K562 (cell line): ENCODE data around the gene ITPRIP. TPM values are rescaled to one million over a fixed set of nuclear protein-coding genes. Genes with fewer than 3 reads are reported as not detected.

Source experiments
- ATAC-seq: fragments of 200-7000 bp; cut with Tn5 transposase; 3 replicates; pipeline ENCODE4 v1.9.1; 2020; ENCODE audit warnings: moderate library complexity
- BruUV-seq: library from RNA; stranded (reverse); fragments of 400-500 nt; replicated peaks from 2 replicates; lab custom pipeline; 2021; lab: Mats Ljungman, UMichigan
- CTCF ChIA-PET: fragments of 300-600 bp; formaldehyde crosslinking; extraction: SDS; loops from one replicate; lab custom pipeline; 2021; ENCODE audit warnings: low intra/inter-chr PET ratio; lab: Yijun Ruan, JAX
- POLR2A ChIA-PET: fragments of 300-600, 350-650 bp; sonication (Branson Sonifier 250); formaldehyde crosslinking; extraction: SDS; loops from one replicate; lab custom pipeline; 2021; ENCODE audit warnings: antibody characterized with exemption, inconsistent platforms; lab: Yijun Ruan, JAX
- DNase-seq, 4 experiments: peaks; one replicate each; pipeline versions ENCODE4 v3.0.0 to v3.0.0-alpha.2; 2011 to 2018; ENCODE audit warnings: low spot score in 3 of 4, mixed read lengths in 3 of 4; ENCODE audit errors: extremely low read depth in 1 of 4
- FAIRE-seq: peaks from 2 replicates; lab custom pipeline; 2011; peaks lifted over from hg19 to GRCh38; lab: Jason Lieb, UNC
- H2AFZ ChIP-seq: 2 replicates; pipeline ENCODE4 v1.6.0; 2011; ENCODE audit warnings: low read depth, low read length, control low read depth, inconsistent platforms
- H3K27ac ChIP-seq: fragments of 200-600 bp; 3 replicates; pipeline ENCODE4 v1.8.0; 2011; ENCODE audit warnings: low read depth, mild to moderate bottlenecking, control low read depth, inconsistent platforms, low read length, moderate library complexity, mixed read lengths; ENCODE audit errors: extremely low read depth
- H3K27me3 ChIP-seq, 2 experiments: fragments of 300-600 bp in 1 of 2; 2 replicates in 1 of 2; 3 replicates in 1 of 2; pipeline versions ENCODE4 v1.6.0 to v1.8.0; 2011; ENCODE audit warnings: inconsistent platforms in 2 of 2, low read length in 2 of 2, mild to moderate bottlenecking in 1 of 2, mixed read lengths in 1 of 2, moderate library complexity in 1 of 2; ENCODE audit not compliant: control insufficient read depth in 2 of 2, insufficient read depth in 2 of 2
- H3K36me3 ChIP-seq: fragments of 300-600 bp; 3 replicates; pipeline ENCODE4 v1.8.0; 2011; ENCODE audit warnings: mild to moderate bottlenecking, low read length, inconsistent platforms; ENCODE audit not compliant: control insufficient read depth, insufficient read depth
- H3K4me1 ChIP-seq, 2 experiments: fragments of 200-600 bp in 1 of 2; replicated peaks in 1 of 2; 2 replicates in 1 of 2; 3 replicates in 1 of 2; pipeline versions ENCODE4 v1.5.1 to v1.8.0; 2011; ENCODE audit warnings: inconsistent platforms in 2 of 2, low read length in 2 of 2, mild to moderate bottlenecking in 1 of 2, mixed read lengths in 1 of 2, moderate library complexity in 1 of 2; ENCODE audit not compliant: control insufficient read depth in 2 of 2, insufficient read depth in 2 of 2
- H3K4me2 ChIP-seq: 2 replicates; pipeline ENCODE4 v1.6.1; 2011; ENCODE audit warnings: low read length, control low read depth, inconsistent platforms, mixed read lengths; ENCODE audit not compliant: insufficient read depth
- H3K4me3 ChIP-seq: fragments of 200-600 bp; sonication (generic), shearing (Covaris generic); 2 replicates; pipeline ENCODE4 v1.5.1; 2016; ENCODE audit warnings: control low read depth, inconsistent platforms
- H3K79me2 ChIP-seq: fragments of 200-600 bp; 3 replicates; pipeline ENCODE4 v1.8.0; 2011; ENCODE audit warnings: low read length, inconsistent platforms; ENCODE audit not compliant: control insufficient read depth, insufficient read depth
- H3K9ac ChIP-seq, 2 experiments: 2 replicates each; pipeline versions ENCODE4 v1.6.0 to v1.6.1; 2011; ENCODE audit warnings: low read depth in 2 of 2, low read length in 2 of 2, control low read depth in 1 of 2, inconsistent platforms in 1 of 2, mild to moderate bottlenecking in 1 of 2, mixed read lengths in 1 of 2; ENCODE audit not compliant: insufficient read depth in 1 of 2
- H3K9me1 ChIP-seq: one replicate; pipeline ENCODE4 v1.6.0; 2011; ENCODE audit warnings: inconsistent platforms, mild to moderate bottlenecking, low read length, moderate library complexity; ENCODE audit not compliant: control insufficient read depth, insufficient read depth
- H3K9me3 ChIP-seq: replicated peaks from 2 replicates; pipeline ENCODE4 v1.5.1; 2011; ENCODE audit warnings: low read depth, low read length, inconsistent platforms; ENCODE audit not compliant: control insufficient read depth, insufficient read depth
- H4K20me1 ChIP-seq: replicated peaks from 2 replicates; pipeline ENCODE4 v1.6.1; 2011; ENCODE audit warnings: low read length, inconsistent platforms, mixed read lengths; ENCODE audit not compliant: control insufficient read depth, insufficient read depth
- FOXO4 ChIP-seq: fragments of 450-650 bp; formaldehyde crosslinking; IDR thresholded peaks from 2 replicates; pipeline ENCODE4 v1.4.0; 2020; ENCODE audit warnings: mild to moderate bottlenecking, moderate library complexity
- TAF9B ChIP-seq: fragments of 450-650 bp; IDR thresholded peaks from 2 replicates; pipeline ENCODE4 v1.6.1; 2018; ENCODE audit warnings: mild to moderate bottlenecking; ENCODE audit not compliant: partially characterized antibody
- TFAM ChIP-seq: fragments of 250-450 bp; sonication (Bioruptor Pico); conservative IDR thresholded peaks from 2 replicates; pipeline ENCODE4 v1.5.0; 2021; ENCODE audit warnings: mild to moderate bottlenecking, moderate library complexity
- TSC22D4 ChIP-seq: fragments of 450-650 bp; IDR thresholded peaks from 2 replicates; pipeline ENCODE4 v1.6.1; 2016; ENCODE audit warnings: missing genetic modification characterization, missing biosample characterization, control low read depth
- ZNF282 ChIP-seq: sonication (generic); formaldehyde crosslinking; IDR thresholded peaks from 2 replicates; pipeline ENCODE4 v1.8.1; 2023; ENCODE audit warnings: missing genetic modification reagents
- ZNF76 ChIP-seq: fragments of 250-450 bp; sonication (Bioruptor Pico); IDR thresholded peaks from 2 replicates; pipeline ENCODE4 v1.4.0; 2020; ENCODE audit warnings: mild to moderate bottlenecking, moderate library complexity, borderline replicate concordance
- WGBS: fragments of 100-300 bp; shearing (Covaris generic); methylation state at CpG from one replicate; pipeline ENCODE4 v1.1.6; 2016; ENCODE audit warnings: low coverage, mixed read lengths; ENCODE audit not compliant: insufficient coverage; ENCODE audit errors: missing lambda C conversion rate; 5-methylcytosine and 5-hydroxymethylcytosine counted together
- in situ Hi-C: fragments of 300-500 bp; cut with MboI; formaldehyde crosslinking; loops from 4 replicates; pipeline ENCODE4 v1.15.0; 2018; ENCODE audit warnings: inconsistent platforms, mixed read lengths
- intact Hi-C: fragments of 100-400 bp; cut with micrococcal nuclease; formaldehyde crosslinking; loops from 2 replicates; pipeline ENCODE4 v1.14.2; 2022
- polyA plus RNA-seq, 8 experiments: library from polyadenylated mRNA; depleted of rRNA in 4 of 8; stranded (reverse) in 5 of 8; unstranded in 3 of 8; fragments of >200 nt; fragmentation: Nextera tagmentation in 2 of 8; fragmentation: Illumina TruSeq in 1 of 8; extraction: Ambion mirVana in 2 of 8; extraction: Trizol in 1 of 8; gene quantifications; 2 replicates each; pipeline versions ENCODE4 v1.2.1 to v1.2.3, GENCODE V29; 2011 to 2014; ENCODE audit warnings: inconsistent platforms in 1 of 8, missing spikeins in 1 of 8
- total RNA-seq, 7 experiments: library from RNA; depleted of rRNA in 6 of 7; stranded (reverse); fragments of >200 nt in 6 of 7; fragmentation: Illumina TruSeq in 2 of 7; extraction: Trizol in 2 of 7; gene quantifications; 2 replicates each; pipeline versions ENCODE4 v1.2.1 to v1.2.3, GENCODE V29; 2011 to 2021; ENCODE audit warnings: low replicate concordance in 1 of 7

The ITPRIP gene
- total and polyA plus RNA-seq, 9 of the 15 experiments (the other 6 are each of a cell fraction or from before 2014, with no cell fraction given): 4.4 to 28.5 (median 10.9) TPM

GRCh38 chr10:104376784-104377300 is 38.6 kb upstream of the ITPRIP start:
- CTCF ChIA-PET: no interaction called here
- Histone ChIP-seq H3K4me3 (no peak overlapping the region), H3K27me3 (no peaks in the 10 kb centered on the region; a peak in 1 of 5 replicates), H3K36me3 (no peaks in the 10 kb centered on the region), H3K79me2 (no peaks in the 10 kb centered on the region), H3K9me3 (no peaks in the 10 kb centered on the region), H3K9ac (no peak overlapping the region), H3K4me2 (no peak overlapping the region), H2AFZ (no peak overlapping the region), H3K4me1 (no peaks in the 10 kb centered on the region), H3K27ac (no peak overlapping the region), H4K20me1 (no peaks in the 10 kb centered on the region), H3K9me1 (no peaks in the 10 kb centered on the region)
- FAIRE-seq (no peak), ATAC-seq (no peak), DNase-seq (no peak)
- BruUV-seq: no TSS peak
- TF ChIP-seq TFAM (CRISPR knock-in tag): no peak
- TF ChIP-seq FOXO4: no peak
- TF ChIP-seq TSC22D4 (tag): no peak
- TF ChIP-seq ZNF76 (CRISPR knock-in tag): no peak
- intact Hi-C loops: no loop called here
- in situ Hi-C loops: no loop called here
- WGBS: 0% methylated on average over 4 of the region's 4 CpGs
- POLR2A ChIA-PET: no interaction called here

GRCh38 chr10:104374591-104374990 is 36.3 kb upstream of the ITPRIP start:
- CTCF ChIA-PET: interaction anchor here (0.6 kb wide), 1 partner anchor 85 kb away, joined by 3 read pairs; no protein-coding TSS in a partner anchor

More at GRCh38 chr10:104374591-104374990, 36.3 kb upstream of the ITPRIP start:
- BruUV-seq: no TSS peak
- 0% methylated on average over 1 of the region's 1 CpG for WGBS
- DNase-seq: no peak
- TF ChIP-seq ZNF282 (CRISPR knock-in tag): no peak
- no peak for TF ChIP-seq TAF9B
- no peak overlapping the region for H2AFZ ChIP-seq
- POLR2A ChIA-PET: no interaction called here
- no peak for FAIRE-seq
- intact Hi-C loops: no loop called here
- ATAC-seq: no peak
- H3K27me3 ChIP-seq: no peaks in the 10 kb centered on the region; a peak in 1 of 5 replicates
- no peaks in the 10 kb centered on the region for H3K9me1 ChIP-seq
- H3K4me2 ChIP-seq: no peak overlapping the region
- H4K20me1 ChIP-seq: no peaks in the 10 kb centered on the region
- in situ Hi-C loops: no loop called here
- H3K27ac ChIP-seq: no peak overlapping the region
- H3K9ac ChIP-seq: no peak overlapping the region
- H3K9me3 ChIP-seq: no peaks in the 10 kb centered on the region
- H3K4me3 ChIP-seq: no peak overlapping the region
- H3K79me2 ChIP-seq: no peaks in the 10 kb centered on the region
- H3K36me3 ChIP-seq: no peaks in the 10 kb centered on the region
- no peaks in the 10 kb centered on the region for H3K4me1 ChIP-seq
